ENCODE data around the gene NRXN3. TPM values are rescaled to one million over a fixed set of nuclear protein-coding genes. Genes with fewer than 3 reads are reported as not detected.

Gene NRXN3
- total and polyA plus RNA-seq, 2 of the 4 experiments (the other 2 are of a cell fraction), result 4.8 to 25.1 TPM

GRCh38 chr14:79357307-79357706 is 1187.1 kb downstream of the NRXN3 start:
- Histone ChIP-seq H3K14ac (replicated peaks; ENCODE audit: low read depth, low read length) (no peak overlapping the region), H4K8ac (ENCODE audit: low read depth in 2 of 2, low read length in 2 of 2) (no peak overlapping the region), H2BK20ac (ENCODE audit: low read depth, low read length) (no peak overlapping the region), H4K20me1 (ENCODE audit: insufficient read depth, low read length) (no peaks in the 10 kb centered on the region), H3K56ac (ENCODE audit: extremely low read depth, insufficient read depth, low read length) (no peak overlapping the region), H2BK15ac (ENCODE audit: low read depth, low read length) (no peak overlapping the region), H3K79me1 (ENCODE audit: low read depth in 1 of 2, low read length in 2 of 2) (no peaks in the 10 kb centered on the region), H2AK5ac (ENCODE audit: low read depth, low read length) (no peak overlapping the region), H3K4me2 (ENCODE audit: low read depth, low read length) (no peak overlapping the region), H3K36me3 (ENCODE audit: control insufficient read depth, insufficient read depth, low read length) (no peaks in the 10 kb centered on the region), H3K9ac (ENCODE audit: low read depth, low read length) (no peak overlapping the region), H3K27me3 (ENCODE audit: control insufficient read depth, insufficient read depth, low read length) (no peaks in the 10 kb centered on the region), H3K9me3 (ENCODE audit: control insufficient read depth, insufficient read depth, low read length) (no peaks in the 10 kb centered on the region), H3K27ac (ENCODE audit: insufficient read depth, low read length) (no peak overlapping the region), H3K4me1 (ENCODE audit: control insufficient read depth, insufficient read depth, low read length) (peaks cover 5% of the 10 kb centered on the region; the same call in 1 of the 2 replicates), H4K5ac (ENCODE audit: low read depth, low read length) (no peak overlapping the region), H3K4ac (ENCODE audit: low read depth, low read length) (no peak overlapping the region), H3K9me1 (ENCODE audit: insufficient read depth, low read length) (no peaks in the 10 kb centered on the region), H3K18ac (ENCODE audit: low read depth, low read length) (peak overlapping the region; percentile 20; the same call in 1 of the 2 replicates), H3K4me3 (ENCODE audit: insufficient read depth, low read depth, low read length) (no peak overlapping the region), H2AK9ac (replicated peaks; ENCODE audit: low read depth, low read length, poor library complexity) (no peak overlapping the region), H3K23ac (ENCODE audit: low read depth, low read length) (no peak overlapping the region), H2AFZ (replicated peaks; ENCODE audit: low read length, poor library complexity) (no peak overlapping the region), H2BK5ac (ENCODE audit: low read depth, low read length, poor library complexity, severe bottlenecking) (no peak overlapping the region), H2BK120ac (ENCODE audit: low read depth, low read length) (no peak overlapping the region), H4K91ac (ENCODE audit: insufficient read depth, low read depth, low read length) (no peak overlapping the region)
- in situ Hi-C loops (cut with MboI; ENCODE audit: low sequenced_read_pairs), result no loop called here
- dilution Hi-C loops (cut with HindIII; ENCODE audit: low sequenced_read_pairs, unreplicated experiment), result no loop called here
- intact Hi-C loops (cut with micrococcal nuclease), result no loop called here
- POLR2A ChIA-PET (ENCODE audit: unreplicated experiment), result no interaction called here
- WGBS, 2 experiments (ENCODE audit: extremely low coverage in 2 of 2, insufficient read length in 1 of 2), result 83% methylated on average over 1 of the region's 2 CpGs; no CpG with 5 or more reads in 1 of the 2 experiments
- no peak for TF ChIP-seq CTCF (conservative IDR thresholded peaks at IDR 0.05; ENCODE audit: low read depth, low read length)
- TF ChIP-seq MXI1 (IDR thresholded peaks at IDR 0.05; ENCODE audit: borderline replicate concordance, low read depth, low read length), result no peak
- no peak for TF ChIP-seq FOS (IDR thresholded peaks at IDR 0.05; ENCODE audit: low read depth, low read length)
- TF ChIP-seq RAD21 (IDR thresholded peaks at IDR 0.05; ENCODE audit: low read length), result no peak
- no peak for TF ChIP-seq CEBPB (IDR thresholded peaks at IDR 0.05; ENCODE audit: low read depth, low read length)
- no peak for TF ChIP-seq MAFK (IDR thresholded peaks at IDR 0.05; ENCODE audit: low read depth, low read length)
- CTCF ChIA-PET, result no interaction called here
- BruUV-seq (replicated peaks), result no TSS peak
- DNase-seq (no peak), ATAC-seq (ENCODE audit: low read depth) (no peak)

Data from IMR-90 (cell line).